Ovary (tissue), 9 donors: ENCODE measurements around the gene SLC2A10. TPM values are rescaled to one million over a fixed set of nuclear protein-coding genes. Genes with fewer than 3 reads are reported as not detected.

ENCODE experiments used
- DNase-seq, 5 donors: peaks; one replicate each; pipeline ENCODE4 v3.0.0-alpha.2; 2019 to 2020
- H3K27ac ChIP-seq, 2 donors: fragments of 200-600 bp; one replicate each; pipeline versions ENCODE4 v1.5.1 to v1.8.0; 2019 to 2022
- H3K27me3 ChIP-seq: fragments of 200-600 bp; one replicate; pipeline ENCODE4 v1.8.0; 2022
- H3K36me3 ChIP-seq: fragments of 200-600 bp; sonication (generic); one replicate; pipeline ENCODE4 v1.5.1; 2019
- H3K4me1 ChIP-seq: one replicate; pipeline ENCODE4 v1.8.1; 2013; ENCODE audit warnings: mild to moderate bottlenecking, moderate library complexity; ENCODE audit not compliant: insufficient read depth
- H3K4me3 ChIP-seq: fragments of 200-600 bp; sonication (generic); one replicate; pipeline ENCODE4 v1.5.1; 2017
- H3K9me3 ChIP-seq, 2 donors: fragments of 200-600 bp in 1 of 2; sonication (generic) in 1 of 2; one replicate each; pipeline versions ENCODE4 v1.5.1 to v1.8.1; 2013 to 2019; ENCODE audit warnings: mild to moderate bottlenecking in 1 of 2, moderate library complexity in 1 of 2
- EP300 ChIP-seq: sonication (generic); formaldehyde crosslinking; IDR thresholded peaks from one replicate; pipeline ENCODE4 v1.6.1; 2017; ENCODE audit warnings: antibody characterized with exemption
- POLR2A ChIP-seq: fragments of 450-650 bp; IDR thresholded peaks from one replicate; pipeline ENCODE4 v1.6.1; 2017; ENCODE audit warnings: antibody characterized with exemption, mild to moderate bottlenecking, moderate library complexity
- WGBS, 3 donors: extraction: QIAGEN DNeasy Blood & Tissue Kit in 1 of 3; methylation state at CpG; one replicate each; pipeline versions ENCODE4 v1.1.5 to v1.1.7; 2013 to 2017; 5-methylcytosine and 5-hydroxymethylcytosine counted together
- intact Hi-C, 4 donors: fragments of 100-400 bp; cut with DNase I; formaldehyde crosslinking; loops; one replicate each; pipeline versions ENCODE4 v1.11.0 to v1.15.1; 2022 to 2023
- polyA plus RNA-seq, 2 donors: library from polyadenylated mRNA; stranded (reverse); fragments of 200-250 nt in 1 of 2; fragments of 350-450 nt in 1 of 2; fragmentation: Illumina TruSeq in 1 of 2; extraction: RNeasy Lipid Tissue Mini Kit (QIAGEN cat#74804) in 1 of 2; gene quantifications; one replicate each; pipeline ENCODE4 v1.2.3, GENCODE V29; 2013 to 2014
- total RNA-seq, 7 donors: library from RNA; depleted of rRNA in 2 of 7; stranded (reverse); fragments of >200 nt in 2 of 7; fragmentation: NEBNext Ultra II Directional in 3 of 7; extraction: Animal tissue kit (Norgen Biotek cat#: 25700) in 3 of 7; gene quantifications; one replicate each; pipeline versions ENCODE4 v1.1.0 to v1.2.4, GENCODE V29; 2016 to 2023
- TF ChIP-seq, protein P1 (sequence below), 3 donors: fragments of 450-650 bp in 2 of 3; fragments of 200-600 bp in 1 of 3; IDR thresholded peaks; one replicate each; pipeline versions ENCODE4 v1.5.1 to v1.8.0; 2016 to 2022; ENCODE audit warnings: antibody characterized with exemption in 3 of 3, mild to moderate bottlenecking in 1 of 3
- donor health status: DM: no; HTN: no; CAD: no; lungs with moderate emphysema.
- donor health status: DM: no; HTN: no; CAD: no.
- donor health status: Bipolar disorder and iron deficiency.
- donor health status: DM: yes; HTN: yes; CAD: no.
- donor health status: DM: no; HTN: no; CAD: no.
- donor health status: DM: yes; HTN: yes; CAD: no.

The SLC2A10 gene
- total and polyA plus RNA-seq, 9 donors, result 7.3 to 27.7 (median 15.1) TPM

DNA sequence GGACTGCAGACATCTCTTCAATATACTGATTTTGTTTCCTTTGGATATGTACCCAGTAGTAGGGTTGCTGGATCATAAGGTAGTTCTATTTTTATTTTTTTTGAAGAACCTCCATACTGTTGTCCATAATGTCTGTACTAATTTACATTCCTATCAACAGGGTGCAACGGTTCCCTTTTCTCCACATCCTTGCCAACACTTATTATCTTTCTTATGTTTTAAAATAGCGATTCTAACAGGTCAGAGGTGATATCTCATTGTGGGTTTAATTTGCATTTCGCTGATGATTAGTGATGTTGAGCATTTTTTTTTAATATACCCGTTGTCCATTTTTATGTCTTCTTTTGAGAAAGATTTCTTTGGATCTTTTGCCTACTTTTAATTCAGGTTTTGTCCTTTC lies 18.3 kb upstream of the SLC2A10 start:
- intact Hi-C loops, result no loop called here
- no peak overlapping the region for H3K27ac ChIP-seq
- H3K9me3 ChIP-seq, result no peaks in the 10 kb centered on the region
- 28 to 74% (median 50%) methylated on average over 4 of the region's 4 CpGs for WGBS, 3 donors
- no peak for DNase-seq
- H3K36me3 ChIP-seq, result no peaks in the 10 kb centered on the region
- no peak overlapping the region for H3K4me3 ChIP-seq
- TF ChIP-seq EP300 (no peak), POLR2A (no peak)
- no peaks in the 10 kb centered on the region for H3K27me3 ChIP-seq
- peaks cover 3% of the 10 kb centered on the region for H3K4me1 ChIP-seq

DNA sequence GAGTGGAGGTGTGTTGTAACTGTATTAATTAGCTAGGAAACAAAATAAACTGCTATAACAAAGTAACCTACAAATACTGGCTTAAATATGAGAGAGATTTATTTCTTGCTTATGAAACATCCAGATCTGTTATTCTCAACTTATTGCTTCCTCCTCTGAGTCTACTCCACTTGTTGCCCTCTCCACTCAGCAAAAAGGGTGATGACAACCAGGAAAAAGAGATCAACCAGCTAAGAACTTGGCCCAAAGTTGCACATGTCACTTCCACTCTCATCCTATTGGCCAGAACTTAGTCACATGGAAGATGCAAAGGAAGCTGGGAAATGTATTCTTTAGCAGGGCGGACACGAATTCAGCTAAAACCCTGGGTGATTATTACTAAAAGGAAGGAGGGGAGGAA lies 15.0 kb upstream of the SLC2A10 start:
- Histone ChIP-seq H3K9me3 (no peaks in the 10 kb centered on the region), H3K4me1 (no peaks in the 10 kb centered on the region), H3K36me3 (no peaks in the 10 kb centered on the region), H3K4me3 (no peak overlapping the region), H3K27ac (no peak overlapping the region), H3K27me3 (no peaks in the 10 kb centered on the region)
- TF ChIP-seq, protein P1, sequence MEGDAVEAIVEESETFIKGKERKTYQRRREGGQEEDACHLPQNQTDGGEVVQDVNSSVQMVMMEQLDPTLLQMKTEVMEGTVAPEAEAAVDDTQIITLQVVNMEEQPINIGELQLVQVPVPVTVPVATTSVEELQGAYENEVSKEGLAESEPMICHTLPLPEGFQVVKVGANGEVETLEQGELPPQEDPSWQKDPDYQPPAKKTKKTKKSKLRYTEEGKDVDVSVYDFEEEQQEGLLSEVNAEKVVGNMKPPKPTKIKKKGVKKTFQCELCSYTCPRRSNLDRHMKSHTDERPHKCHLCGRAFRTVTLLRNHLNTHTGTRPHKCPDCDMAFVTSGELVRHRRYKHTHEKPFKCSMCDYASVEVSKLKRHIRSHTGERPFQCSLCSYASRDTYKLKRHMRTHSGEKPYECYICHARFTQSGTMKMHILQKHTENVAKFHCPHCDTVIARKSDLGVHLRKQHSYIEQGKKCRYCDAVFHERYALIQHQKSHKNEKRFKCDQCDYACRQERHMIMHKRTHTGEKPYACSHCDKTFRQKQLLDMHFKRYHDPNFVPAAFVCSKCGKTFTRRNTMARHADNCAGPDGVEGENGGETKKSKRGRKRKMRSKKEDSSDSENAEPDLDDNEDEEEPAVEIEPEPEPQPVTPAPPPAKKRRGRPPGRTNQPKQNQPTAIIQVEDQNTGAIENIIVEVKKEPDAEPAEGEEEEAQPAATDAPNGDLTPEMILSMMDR (IDR thresholded peaks at IDR 0.05), result no peak
- TF ChIP-seq EP300, result no peak
- TF ChIP-seq POLR2A, result no peak
- intact Hi-C loops, result no loop called here
- DNase-seq, result no peak
- WGBS, 3 donors, result 45 to 52% (median 47%) methylated on average over 2 of the region's 2 CpGs

DNA sequence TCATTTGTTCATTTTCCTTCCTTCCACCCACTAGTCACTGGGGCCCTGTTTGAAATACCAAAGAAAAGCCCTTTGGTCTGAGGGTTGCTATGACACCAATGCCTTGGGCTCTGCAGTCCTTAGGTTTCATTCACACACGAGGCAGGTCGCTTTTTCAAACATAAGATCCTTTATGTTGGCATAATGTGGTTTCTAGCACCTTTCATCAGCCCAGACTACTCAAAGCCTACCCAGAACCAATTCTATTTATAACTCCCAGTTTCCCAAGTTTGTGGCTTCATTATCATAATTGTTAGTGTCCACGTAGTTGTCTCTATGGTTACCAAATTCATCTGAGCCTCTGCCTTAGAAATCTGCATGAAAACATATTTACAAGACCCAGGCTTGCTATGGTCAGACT lies 13.6 kb upstream of the SLC2A10 start:
- no peak for DNase-seq
- H3K4me1 ChIP-seq, result no peaks in the 10 kb centered on the region
- H3K9me3 ChIP-seq, result no peaks in the 10 kb centered on the region
- H3K27me3 ChIP-seq, result no peaks in the 10 kb centered on the region
- WGBS, 3 donors, result 30 to 36% (median 33%) methylated on average over 3 of the region's 3 CpGs
- no peak overlapping the region for H3K27ac ChIP-seq
- no peaks in the 10 kb centered on the region for H3K36me3 ChIP-seq
- TF ChIP-seq, protein P1 (IDR thresholded peaks at IDR 0.05), result no peak
- TF ChIP-seq EP300 (no peak), POLR2A (no peak)
- no peak overlapping the region for H3K4me3 ChIP-seq
- intact Hi-C loops, result no loop called here

DNA sequence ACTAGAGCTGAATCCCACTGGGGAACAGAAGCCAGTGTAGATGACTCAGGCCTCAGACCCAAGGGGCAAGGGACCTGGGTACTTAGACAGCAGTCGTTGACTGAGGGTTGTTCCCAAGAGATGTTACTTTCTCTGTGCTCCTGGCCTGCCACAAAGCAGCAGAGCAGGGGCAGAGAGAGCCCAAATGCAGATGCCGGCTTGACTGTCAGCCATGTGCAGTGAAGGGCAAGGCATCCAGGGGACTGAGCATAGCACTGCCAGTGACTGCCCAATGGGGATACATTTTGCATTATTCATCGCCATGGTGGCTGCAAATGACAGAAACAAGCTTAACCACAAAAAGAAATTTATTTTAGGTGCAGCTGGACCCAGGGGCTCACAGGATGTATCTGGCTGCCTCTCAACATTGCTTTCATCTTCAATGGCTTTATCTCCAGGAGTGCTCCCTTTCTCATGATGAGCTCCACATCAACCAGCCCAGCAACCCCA lies 12.6 kb upstream of the SLC2A10 start:
- Histone ChIP-seq H3K27ac (no peak overlapping the region), H3K4me3 (no peak overlapping the region), H3K9me3 (no peaks in the 10 kb centered on the region), H3K36me3 (no peaks in the 10 kb centered on the region), H3K4me1 (no peaks in the 10 kb centered on the region), H3K27me3 (no peaks in the 10 kb centered on the region)
- DNase-seq, result no peak
- intact Hi-C loops, result no loop called here
- TF ChIP-seq, protein P1 (IDR thresholded peaks at IDR 0.05), result no peak
- TF ChIP-seq EP300 (no peak), POLR2A (no peak)
- 76 to 82% (median 77%) methylated on average over 3 of the region's 3 CpGs for WGBS, 3 donors

DNA sequence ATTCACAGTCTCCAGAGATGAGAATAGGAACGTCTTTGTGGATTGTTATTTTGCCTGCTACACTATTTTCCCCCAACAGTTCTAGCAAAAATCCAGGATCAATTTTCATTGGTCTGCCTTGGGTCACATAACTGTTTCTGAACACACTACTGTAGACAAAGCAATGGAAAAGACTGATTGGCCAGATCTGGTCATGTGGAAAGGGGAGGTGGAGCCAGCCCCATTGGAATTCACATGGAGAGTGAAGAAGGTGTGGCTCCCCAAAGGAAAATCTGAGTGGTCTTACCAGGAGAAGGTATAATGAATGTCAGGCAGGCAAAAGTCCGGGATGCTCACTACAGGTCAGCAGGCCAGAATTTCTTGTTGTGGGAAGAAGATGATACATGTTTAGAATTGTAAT lies 10.7 kb upstream of the SLC2A10 start:
- H3K4me3 ChIP-seq, result no peak overlapping the region
- WGBS, 3 donors, result 80 to 86% (median 80%) methylated on average over 2 of the region's 2 CpGs
- no peaks in the 10 kb centered on the region for H3K9me3 ChIP-seq
- intact Hi-C loops, result no loop called here
- no peaks in the 10 kb centered on the region for H3K4me1 ChIP-seq
- no peaks in the 10 kb centered on the region for H3K36me3 ChIP-seq
- no peak for DNase-seq
- no peaks in the 10 kb centered on the region for H3K27me3 ChIP-seq
- TF ChIP-seq, protein P1 (IDR thresholded peaks at IDR 0.05), result no peak
- TF ChIP-seq EP300, result no peak
- H3K27ac ChIP-seq, result no peak overlapping the region
